GM18502 (cell line): ENCODE measurements around the gene RPL37.
"Not testable (repeated sequence)": the region's sequence is repeated elsewhere in the genome, so short reads cannot be mapped to it uniquely, and the experiment has no call there.

Experiments
- ATAC-seq: cut with Tn5 transposase; IDR thresholded peaks from one replicate; pipeline ENCODE4 v1.9.1; 2021; ENCODE audit warnings: mild to moderate bottlenecking; ENCODE audit not compliant: unreplicated experiment, poor library complexity

The RPL37 gene

DNA sequence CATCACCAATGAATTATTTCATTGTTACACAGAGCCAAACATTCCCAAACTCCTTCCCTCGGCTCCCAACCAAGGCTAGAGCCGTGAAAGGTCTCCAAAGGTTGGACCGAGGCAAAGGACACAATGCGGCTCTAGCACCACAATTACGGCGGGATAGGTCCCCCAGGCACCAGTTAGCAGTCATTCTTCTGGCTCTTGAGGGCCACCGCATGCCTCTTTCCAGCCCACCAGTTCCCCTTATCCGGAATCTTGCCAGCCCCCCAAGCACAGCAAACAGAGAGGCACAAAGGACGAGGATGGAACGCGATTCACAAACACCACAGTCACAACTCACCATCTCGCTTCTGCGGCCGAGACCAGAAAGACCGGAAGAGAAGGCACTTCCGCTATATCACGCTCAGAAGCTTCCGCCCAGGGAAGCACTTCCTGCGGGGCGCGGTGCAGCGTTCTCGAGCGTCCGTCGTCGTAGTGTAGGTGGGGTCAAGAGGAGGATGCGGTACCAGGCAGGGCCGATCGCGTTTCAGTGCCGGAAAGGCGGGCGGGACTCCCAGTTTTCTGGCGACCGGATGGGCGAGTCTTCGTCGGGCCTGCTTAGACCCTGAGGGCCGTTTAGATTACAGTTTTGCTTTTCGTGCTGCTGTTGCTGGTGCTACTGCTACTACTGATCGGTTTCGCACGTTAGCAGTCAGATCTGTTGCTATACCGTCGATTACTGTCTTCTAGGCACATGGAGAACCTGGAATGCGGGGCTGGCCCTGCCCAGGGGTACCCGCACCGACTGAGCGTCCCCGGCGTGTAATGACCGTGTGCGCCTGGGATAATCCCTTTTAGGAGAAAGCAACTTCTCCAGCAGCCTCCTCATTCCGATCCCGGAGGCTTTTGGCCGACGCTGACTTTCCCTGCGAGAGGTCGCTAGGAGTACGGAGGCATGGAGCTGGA, at the start of gene RPL37:
Gene RPL37 (minus strand): TSS at position 374 of the 939 bp plus-strand sequence. CDS start 37 bp downstream, at position 337.
- ATAC-seq: peak; percentile 97

DNA sequence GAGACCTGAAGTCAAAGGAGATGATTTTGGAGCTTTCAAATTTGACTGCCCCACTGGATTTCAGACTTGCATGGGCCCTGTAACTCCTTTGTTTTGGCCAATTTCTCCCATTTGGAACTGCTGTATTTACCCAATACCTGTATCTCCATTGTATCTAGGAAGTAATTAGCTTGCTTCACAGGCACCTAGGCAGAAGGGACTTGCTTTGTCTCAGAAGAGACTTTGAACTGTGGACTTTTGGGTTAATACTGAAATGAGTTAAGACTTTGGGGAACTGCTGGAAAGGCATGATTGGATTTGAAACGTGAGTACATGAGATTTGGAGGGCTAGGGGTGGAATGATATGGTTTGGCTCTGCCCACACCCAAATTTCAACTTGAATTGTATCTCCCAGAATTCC, 48.0 kb upstream of the RPL37 start:
- ATAC-seq: not testable (repeated sequence)

DNA sequence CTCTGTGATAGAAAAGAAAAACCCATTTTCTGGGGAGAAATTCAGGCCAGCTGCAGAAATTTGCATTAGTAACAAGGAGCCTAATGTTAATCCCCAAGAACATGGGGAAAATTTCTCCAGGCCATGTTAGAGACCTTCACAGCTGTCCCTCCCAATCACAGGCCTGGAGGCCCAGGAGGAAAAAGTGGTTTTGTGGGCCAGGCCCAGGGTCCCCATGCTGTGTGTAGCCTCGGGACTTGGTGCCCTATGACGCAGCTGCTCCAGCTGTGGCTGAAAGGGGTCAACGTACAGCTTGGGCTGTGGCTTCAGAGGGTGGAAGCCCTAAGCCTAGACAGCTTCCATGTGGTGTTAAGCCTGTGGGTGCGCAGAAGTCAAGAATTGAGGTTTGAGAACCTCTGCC, 47.3 kb upstream of the RPL37 start:
- ATAC-seq: no peak

DNA sequence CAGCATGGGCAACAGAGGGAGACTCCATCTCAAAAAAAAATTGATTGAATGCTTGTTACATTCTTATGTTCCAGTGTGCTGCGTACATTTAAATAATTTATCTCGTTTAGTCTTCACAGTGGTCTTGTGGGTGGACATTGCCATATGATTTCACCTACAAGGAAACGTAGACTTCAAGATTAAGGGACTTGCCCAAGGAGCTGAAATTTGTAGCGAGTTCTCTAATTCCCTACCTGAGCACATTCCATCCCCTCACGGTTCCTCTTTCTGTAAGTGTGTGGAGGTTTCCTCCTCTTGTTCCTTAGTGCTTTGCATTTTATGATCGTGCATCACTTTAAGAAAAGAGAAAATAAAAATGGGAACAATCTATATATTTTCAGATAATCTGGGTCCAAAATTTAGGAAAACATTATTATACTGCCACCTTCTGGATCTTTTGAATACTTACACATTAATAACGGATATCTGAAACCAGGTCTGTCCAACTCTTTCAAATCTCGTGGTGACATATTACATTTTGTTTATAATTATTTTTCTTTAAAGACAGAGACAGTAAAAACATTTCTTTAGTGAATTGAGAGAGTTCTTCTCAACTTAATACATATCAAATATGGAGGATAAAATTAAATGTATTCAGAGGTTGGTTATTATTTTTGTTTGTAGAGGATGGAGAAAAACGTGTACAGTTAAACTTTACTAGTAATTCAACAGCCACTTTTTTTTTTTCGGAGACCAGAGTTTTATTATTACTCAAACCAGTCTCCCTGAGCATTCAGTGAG, 44.3 kb upstream of the RPL37 start:
- peak; percentile 55 for ATAC-seq

DNA sequence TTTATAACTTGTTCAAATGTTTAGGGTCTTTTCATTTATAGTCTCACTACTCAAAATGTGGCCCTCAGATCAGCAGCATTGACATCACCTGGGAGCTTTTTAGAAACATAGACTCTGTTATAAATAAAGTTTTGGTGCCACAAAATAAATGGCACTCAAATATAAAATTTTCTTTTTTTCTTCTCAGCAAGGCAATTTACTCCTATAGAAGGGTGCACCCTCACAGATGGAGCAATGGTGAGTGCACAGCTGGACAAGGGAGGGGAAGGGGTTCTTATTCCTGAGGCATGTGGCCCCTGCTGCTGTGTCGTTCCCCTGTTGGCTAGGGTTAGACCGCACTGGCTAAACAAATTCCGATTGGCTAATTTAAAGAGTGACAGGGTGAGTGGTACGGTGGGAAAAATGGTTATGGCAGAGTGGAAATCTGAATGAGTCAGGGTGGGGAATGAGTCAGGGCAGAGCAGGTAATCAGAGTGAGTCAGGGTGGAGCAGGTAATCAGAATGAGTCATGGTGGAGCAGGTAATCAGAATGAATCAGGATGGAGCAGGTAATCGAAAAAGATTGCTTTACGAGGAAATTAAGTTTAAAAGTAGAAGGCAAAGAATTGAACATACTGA, 42.5 kb upstream of the RPL37 start:
- ATAC-seq: no peak

DNA sequence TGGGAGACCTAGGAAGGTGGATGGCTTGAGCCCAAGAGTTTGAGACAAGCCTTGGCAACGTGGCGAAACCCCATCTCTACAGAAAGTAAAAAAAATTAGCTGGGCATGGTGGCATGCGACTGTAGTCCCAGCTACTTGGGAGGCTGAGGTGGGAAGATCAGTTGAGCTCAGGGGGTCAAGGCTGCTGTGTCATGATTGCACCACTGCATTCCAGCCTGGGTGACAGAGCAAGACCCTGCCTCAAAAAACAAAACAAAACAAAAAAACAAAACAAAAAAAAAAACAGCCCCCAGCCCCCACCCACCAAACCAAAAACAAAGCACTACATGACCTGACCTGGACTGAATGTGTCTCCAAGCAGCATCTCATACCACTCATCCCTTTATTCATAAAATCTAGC, 40.9 kb upstream of the RPL37 start:
- no peak for ATAC-seq

DNA sequence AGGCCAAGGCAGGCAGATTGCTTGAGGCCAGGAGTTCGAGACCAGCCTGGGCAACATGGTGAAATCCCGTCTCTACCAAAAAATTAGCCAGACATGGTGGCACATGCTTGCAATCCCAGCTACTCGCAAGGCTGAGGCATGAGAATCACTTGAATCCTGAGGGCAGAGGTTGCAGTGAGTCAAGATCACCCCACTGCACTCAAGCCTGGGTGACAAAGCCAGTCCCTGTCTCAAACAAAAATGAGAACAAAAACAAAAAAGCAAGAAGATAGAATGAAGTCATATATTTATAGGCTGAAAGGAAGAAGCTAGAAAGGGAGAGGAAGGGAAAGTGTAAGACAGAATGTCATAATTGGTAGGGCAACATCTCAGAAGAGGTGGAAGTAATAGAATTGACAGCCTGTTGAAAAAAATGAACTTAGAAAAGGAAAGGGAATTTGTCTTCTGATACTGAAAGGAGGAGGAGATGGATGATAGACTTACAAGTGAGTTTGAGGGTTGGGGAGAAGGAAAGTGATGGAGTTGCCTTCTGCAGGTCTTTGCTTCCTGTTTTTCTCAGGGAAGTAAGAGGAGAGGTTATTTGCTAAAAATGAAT, 38.4 kb upstream of the RPL37 start:
- no peak for ATAC-seq

DNA sequence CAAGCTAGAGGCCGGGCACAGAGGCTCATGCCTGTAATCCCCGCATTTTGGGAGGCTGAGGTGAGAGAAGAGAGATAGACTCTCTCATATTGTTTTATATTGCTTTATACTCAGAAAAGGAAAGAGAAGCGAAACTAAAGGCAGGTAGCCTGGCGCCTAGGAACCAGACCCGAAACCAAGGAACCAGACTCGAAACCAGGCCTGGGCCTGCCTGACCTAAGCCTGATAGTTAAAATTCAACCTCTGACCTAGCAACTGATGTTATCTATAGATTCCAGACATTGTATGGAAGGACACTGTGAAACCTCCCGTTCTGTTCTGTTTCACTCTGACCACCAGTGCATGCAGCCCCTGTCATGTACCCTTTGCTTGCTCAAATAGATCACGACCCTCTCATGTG, 37.2 kb upstream of the RPL37 start:
- not testable (repeated sequence) for ATAC-seq

DNA sequence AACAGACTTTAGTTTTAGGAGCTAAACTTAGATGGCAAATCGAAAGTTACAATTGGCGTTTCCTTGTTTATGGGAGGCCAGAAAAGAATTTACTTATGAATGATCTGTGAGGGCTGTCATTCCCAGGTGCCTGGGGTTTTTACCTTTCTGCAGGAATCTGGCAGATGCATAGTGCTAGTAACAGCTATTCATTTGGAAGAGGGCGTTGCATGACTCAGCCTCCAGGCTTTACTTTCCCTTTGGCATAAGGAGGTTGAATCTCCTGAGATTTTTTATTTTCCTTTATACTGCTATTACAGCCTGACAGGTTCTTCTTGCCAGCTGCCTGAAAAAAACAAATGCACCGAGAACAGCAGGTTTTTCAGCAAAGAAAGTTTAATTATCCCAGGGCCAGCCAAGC, 36.2 kb upstream of the RPL37 start:
- ATAC-seq: no peak

DNA sequence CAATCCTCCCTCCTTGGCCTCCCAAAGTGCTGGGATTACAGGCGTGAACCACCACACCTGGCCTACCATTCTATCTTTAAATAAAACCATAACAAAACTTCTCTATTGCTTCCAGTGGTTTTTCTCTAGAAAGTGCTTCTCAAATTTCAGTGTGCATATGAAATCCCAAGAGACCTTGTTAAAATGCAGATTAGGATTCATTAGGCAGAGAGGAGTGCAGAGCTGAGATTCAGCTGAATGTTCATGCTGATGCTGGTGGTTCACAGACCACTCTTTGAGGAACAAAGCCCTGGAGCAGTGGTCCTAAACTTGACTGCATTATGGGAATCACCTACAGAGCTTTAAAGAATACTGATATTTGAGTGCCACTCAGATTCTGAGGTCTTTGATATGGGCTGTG, 34.4 kb upstream of the RPL37 start:
- no peak for ATAC-seq

DNA sequence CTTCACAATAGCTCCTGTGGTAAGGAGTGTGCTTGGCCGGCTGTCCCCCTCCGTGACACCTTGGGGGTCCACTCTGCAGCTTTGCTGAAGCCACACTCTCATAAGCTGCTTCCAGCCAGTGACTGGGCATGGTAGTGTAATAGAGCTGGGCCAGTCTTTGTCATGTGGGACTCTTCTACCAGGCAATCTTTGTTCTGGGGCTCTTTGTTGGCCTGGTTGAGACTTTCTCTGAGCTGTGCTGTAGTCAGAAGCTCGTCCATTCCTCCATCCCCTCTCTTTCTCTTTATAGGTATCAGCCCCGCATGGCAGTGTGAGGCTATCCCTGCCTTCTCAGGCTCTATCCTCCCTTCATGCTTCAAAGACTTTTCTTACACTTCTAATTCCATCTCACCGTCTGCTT, 31.8 kb upstream of the RPL37 start:
- no peak for ATAC-seq

DNA sequence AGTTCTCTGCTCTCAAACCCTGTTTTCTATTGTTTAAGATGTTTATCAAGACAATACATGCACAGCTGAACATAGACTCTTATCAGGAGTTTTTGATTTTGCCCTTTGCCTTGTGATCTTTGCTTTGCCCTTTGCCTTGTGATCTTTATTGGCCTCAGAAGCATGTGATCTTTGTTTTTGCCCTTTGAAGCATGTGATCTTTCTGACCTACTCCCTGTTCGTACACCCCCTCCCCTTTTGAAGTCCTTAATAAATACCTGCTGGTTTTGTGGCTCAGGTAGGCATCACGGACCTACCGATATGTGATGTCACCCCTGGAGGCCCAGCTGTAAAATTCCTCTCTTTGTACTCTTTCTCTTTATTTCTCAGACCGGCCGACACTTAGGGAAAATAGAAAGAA, 30.0 kb upstream of the RPL37 start:
- ATAC-seq: not testable (repeated sequence)

DNA sequence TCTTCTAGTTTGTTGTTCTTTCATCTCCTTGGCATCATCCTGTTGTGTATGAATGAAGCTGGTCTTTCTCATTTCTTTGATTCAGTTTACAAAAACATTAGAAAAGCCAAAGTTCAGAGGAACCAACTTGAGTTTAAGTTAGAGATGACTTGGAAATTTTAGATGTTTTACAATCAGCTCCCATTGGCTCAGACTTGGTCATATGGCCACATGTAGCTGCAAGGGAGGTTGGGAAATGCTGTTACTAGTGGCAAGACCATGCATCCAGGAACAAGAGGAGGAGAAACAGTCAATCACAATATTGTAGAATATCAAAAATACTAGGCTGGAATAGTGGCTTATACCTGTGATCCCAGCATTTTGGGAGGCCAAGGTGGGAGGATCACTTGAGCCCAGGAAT, 25.7 kb upstream of the RPL37 start:
- no peak for ATAC-seq

DNA sequence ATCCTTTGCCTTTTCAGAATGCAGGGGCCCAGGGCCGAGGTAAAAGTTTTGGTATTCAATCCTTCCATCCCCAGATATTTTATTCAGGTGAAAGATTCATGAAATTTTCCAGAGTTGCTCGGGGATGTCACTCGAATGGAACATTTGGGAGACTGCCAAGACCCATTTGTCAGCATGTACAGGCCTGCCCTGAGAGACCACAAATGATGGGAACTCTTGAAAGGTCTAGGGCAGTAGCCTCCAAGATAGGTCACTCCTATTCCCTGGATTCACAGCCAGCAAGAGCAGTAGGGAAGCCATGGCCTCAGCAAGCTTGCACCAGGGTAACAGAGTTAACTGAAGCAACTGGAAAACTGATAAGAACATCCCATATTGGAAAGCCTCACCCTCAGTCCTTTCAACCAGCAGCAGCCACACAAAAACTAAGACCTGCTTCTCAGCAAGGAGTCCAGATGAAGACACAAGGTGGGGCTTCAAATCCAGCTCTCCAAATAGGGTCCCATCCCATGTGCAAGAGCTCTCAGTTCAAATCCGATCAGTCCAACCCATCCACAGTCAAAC, 18.7 kb upstream of the RPL37 start:
- ATAC-seq: no peak

DNA sequence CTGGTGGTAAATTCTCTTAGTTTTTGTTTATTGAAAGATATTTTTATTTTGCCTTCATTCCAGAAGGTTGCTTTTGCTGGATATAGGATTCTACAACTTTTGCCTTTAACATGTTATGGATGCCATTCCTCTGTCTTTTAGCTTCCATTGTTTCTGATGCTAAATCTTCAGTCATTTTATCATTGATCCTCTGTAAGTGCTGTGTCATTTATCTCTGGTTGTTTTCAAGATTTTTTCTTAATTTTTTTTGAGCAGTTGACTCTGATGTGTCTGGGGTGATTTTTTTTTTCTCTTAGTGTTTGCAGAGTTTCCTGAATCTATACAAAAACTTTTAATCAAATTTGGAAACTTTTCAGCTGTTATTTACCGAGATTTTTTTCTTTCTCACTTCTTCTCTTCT, 12.5 kb upstream of the RPL37 start:
- ATAC-seq: no peak

DNA sequence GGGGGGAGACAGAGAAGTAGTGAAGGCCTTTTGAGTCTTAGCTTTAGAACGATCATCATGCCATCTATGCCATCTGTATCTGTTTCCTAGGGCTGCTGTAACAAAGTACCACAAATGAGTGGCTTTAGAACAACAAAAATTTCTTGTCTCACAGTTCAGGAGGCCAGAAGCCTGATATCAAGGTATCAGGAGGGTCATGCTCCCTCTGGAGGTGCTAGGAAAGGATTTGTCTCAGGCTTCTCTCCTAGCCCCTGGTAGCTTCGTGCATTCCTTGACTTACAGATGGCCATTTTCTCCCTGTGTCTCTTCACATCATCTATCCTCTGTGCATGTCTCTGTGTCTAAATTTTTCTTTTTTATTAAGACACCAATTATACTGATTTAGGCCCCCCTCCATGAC, 11.3 kb upstream of the RPL37 start:
- no peak for ATAC-seq

DNA sequence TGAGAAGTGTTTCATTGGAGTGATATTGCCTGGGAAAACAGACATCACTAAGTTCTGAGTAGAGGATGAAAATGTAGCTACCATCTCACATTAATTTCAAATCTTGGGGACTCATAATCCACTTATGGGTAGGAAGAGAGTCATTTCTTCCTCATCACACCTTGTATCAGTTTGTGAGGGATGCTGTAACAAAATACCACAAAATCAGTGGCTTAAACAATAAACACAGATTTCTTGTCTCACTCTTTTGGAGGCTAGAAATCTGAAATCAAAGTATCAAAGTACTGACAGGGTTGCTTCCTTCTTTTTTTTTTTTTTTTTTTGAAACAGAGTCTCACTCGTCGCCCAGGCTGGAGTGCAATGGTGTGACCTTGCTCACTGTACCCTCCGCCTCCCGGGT, 9.5 kb upstream of the RPL37 start:
- ATAC-seq: no peak

DNA sequence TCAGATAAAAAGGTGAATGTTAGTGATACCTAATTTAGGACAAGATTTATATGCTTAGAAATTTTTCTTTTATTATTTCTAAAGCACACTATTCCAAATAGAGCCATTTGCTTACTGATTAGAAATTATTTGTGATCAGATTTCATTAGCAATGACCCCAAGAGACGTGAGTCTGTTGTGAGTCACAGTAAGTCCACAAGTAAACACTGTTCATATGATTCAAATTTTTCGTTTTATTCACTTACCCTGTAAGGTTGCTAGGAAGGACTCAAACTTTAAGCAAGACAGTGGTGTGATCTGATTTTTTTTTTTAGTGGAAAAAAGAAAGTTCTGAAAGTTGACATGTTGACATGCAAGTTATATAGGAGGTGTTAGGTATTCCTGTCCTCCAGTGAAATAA, 7.3 kb upstream of the RPL37 start:
- no peak for ATAC-seq

DNA sequence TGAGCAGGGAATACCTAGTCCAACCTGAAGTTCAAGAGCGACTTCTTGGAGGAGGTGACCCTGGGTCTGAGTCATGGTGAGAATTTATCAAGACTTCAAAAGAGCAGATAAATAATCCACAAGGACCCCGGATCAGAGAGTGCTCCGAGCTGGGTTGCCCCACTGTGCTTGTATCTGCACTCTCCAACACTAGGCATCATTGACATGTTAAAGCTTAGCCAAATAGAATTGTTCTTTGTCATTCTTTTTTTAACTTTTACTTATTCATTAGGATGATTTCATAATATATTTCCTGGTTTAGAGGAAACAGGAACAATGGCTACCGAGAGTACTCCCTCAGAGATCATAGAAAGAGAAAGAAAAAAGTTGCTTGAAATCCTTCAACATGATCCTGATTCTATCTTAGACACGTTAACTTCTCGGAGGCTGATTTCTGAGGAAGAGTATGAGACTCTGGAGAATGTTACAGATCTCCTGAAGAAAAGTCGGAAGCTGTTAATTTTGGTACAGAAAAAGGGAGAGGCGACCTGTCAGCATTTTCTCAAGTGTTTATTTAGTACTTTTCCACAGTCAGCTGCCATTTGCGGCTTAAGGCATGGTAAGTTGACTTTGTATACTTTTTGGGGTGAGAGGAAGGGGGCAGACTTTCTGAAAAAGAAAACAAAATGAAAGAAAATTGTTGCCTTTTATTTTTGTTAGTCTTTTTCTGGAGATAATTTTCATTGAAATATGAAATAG, 6.2 kb upstream of the RPL37 start, which contains the start of gene CARD6:
Gene CARD6 (plus strand): TSS at position 300 of the 738 bp plus-strand sequence. CDS start 16 bp downstream, at position 316.
- ATAC-seq: peak; percentile 47
